Omental fat pad (tissue), 4 donors: Measurements from ENCODE around the gene ANKEF1. TPM values are rescaled to one million over a fixed set of nuclear protein-coding genes. Genes with fewer than 3 reads are reported as not detected.

Experiments
- ATAC-seq: fragments of 150-250 bp; one replicate; pipeline ENCODE4 v1.9.1; 2016; ENCODE audit warnings: mild to moderate bottlenecking, moderate library complexity; ENCODE audit not compliant: low FRiP score
- DNase-seq: peaks from one replicate; pipeline ENCODE4 v3.0.0-alpha.2; 2019; ENCODE audit warnings: low spot score
- small RNA-seq: library from RNA; depleted of rRNA; stranded (forward); fragments of <200 nt; gene quantifications from one replicate; pipeline ENCODE3, GENCODE V24; 2016
- total RNA-seq, 4 donors: library from RNA; depleted of rRNA; stranded (reverse); fragments of >200 nt; gene quantifications; one replicate each; pipeline ENCODE4 v1.1.0, GENCODE V29; 2016
- TF ChIP-seq, protein P1 (sequence below), 3 donors: fragments of 450-650 bp; IDR thresholded peaks; one replicate each; pipeline ENCODE4 v1.5.1; 2016 to 2017; ENCODE audit warnings: antibody characterized with exemption in 3 of 3, mild to moderate bottlenecking in 3 of 3, moderate library complexity in 2 of 3

ANKEF1 gene
- total RNA-seq, 4 donors from 2014 or later = 2.4 to 6.5 (median 4.4) TPM

DNA sequence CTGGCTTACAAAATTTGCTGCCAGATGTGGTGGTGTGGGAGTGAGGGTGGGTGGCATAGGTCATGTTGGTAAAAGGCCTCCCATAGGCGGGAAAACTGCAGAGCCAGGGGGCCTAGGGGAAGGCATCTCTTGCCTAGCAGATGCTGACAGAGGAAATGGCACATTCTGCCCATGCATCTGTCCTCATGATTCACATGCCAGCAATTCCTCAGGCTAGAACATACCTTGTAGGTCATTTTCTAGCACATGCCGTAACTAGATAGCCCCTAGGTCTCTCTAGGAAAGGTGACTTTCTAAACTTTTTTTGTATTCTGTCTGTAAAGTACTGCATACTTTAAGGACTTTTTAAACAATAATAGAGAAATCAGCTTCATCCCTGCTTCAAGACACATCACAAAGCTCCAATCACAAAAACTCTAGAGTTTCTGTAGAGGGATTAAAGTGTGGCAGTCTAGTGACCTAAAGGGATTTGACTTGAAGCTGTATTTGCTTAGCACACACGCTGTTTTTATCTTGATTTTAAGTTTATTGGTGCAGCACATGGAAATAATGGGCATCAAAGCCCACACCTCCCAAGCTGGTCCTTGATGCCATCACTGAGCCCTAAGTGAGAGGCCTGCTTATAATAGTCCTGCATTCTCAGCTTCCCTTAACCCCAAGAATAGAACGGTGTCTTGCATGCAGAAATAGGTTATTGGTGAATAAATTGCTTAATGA lies 55.2 kb downstream of the ANKEF1 start:
- DNase-seq = no peak
- ATAC-seq = no peak

DNA sequence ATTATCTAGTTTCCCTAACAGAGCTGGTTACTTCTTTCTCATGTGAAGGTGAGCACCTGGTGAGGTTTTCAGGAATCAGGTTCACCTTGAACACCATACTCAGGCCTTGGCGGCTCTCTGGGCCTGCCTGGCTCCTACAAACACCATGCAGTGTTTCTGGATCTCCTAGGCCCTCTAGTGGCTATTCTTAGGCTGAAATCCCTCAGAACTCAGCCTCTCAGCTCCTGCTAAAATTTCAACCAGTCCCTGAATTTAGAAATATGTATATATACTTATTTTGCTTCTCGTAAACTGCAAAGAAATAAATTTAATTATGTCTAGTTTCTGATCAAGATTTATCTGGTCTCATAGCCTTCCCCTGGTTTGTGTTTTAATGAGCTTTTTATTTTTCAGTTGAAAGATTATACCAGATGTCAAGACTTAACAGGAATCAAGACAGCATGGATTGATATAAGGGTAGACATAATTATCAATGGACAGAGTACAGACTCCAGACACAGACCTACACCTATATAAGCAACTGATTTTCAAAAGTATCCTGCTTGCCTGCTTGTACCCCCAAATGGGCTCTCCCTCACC lies 55.9 kb downstream of the ANKEF1 start:
- ATAC-seq (peak; percentile 84), DNase-seq (no peak)
- TF ChIP-seq, protein P1, sequence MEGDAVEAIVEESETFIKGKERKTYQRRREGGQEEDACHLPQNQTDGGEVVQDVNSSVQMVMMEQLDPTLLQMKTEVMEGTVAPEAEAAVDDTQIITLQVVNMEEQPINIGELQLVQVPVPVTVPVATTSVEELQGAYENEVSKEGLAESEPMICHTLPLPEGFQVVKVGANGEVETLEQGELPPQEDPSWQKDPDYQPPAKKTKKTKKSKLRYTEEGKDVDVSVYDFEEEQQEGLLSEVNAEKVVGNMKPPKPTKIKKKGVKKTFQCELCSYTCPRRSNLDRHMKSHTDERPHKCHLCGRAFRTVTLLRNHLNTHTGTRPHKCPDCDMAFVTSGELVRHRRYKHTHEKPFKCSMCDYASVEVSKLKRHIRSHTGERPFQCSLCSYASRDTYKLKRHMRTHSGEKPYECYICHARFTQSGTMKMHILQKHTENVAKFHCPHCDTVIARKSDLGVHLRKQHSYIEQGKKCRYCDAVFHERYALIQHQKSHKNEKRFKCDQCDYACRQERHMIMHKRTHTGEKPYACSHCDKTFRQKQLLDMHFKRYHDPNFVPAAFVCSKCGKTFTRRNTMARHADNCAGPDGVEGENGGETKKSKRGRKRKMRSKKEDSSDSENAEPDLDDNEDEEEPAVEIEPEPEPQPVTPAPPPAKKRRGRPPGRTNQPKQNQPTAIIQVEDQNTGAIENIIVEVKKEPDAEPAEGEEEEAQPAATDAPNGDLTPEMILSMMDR (IDR thresholded peaks at IDR 0.05) = peak in 1 of 3 donors; percentile 61

More for the DNA sequence above, 55.2 kb downstream of the ANKEF1 start:
- TF ChIP-seq, protein P1 (IDR thresholded peaks at IDR 0.05) = no peak

DNA sequence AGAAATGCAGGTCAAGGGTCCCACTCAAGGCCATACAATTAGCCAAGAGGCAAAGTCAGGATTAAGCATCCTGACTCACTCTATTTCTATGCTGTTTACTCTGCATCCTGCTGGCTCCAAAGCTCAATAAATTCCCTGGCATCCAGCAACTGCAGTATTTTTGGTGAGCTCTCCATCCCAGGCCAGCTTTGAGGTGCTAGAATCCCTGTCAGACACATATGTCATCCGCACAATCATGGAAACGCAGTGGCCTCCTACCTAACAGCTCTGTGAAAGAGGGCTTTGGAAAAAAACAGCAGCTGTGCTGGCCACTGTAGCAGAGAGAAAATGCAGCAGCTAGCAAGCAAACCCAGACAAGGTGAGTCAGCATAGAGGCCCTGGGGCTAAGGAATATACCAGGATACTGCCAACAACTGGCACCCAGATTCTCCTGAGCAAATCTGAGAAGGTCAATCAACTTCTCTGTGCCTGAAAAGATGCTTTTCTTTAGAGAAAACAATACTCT lies 58.4 kb downstream of the ANKEF1 start:
- peak; percentile 83 for ATAC-seq
- no peak for DNase-seq
- TF ChIP-seq, protein P1 (IDR thresholded peaks at IDR 0.05) = no peak

DNA sequence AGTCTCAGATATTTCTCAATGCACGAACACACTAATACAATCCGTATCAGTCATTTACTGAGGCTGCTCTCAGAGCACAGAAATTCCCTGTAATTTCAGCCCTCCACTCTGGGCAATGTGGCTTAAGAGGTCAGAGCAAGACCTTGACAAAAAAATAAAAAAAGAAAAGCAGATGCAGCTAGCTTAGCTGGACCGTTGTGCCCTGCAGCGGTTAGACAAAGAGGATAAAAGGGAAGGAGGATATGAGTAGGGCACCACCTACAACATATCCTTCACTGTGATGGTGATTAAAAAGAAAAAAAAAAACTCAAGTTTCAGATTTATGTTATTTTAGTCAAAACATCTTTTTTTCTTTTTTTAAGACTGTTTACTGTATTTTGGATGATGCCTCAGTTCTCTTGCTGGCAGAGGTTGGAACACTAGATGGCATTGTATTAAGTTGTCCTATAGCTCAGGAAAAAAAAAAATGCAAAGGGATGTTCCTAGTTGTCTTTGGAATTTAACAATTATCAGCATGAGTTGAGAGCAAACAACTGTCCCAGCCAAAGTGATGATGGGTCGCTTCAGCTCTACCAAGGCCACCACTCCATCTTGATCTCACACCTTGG lies 59.9 kb downstream of the ANKEF1 start:
- TF ChIP-seq, protein P1 (IDR thresholded peaks at IDR 0.05) = no peak
- ATAC-seq (no peak), DNase-seq (no peak)

DNA sequence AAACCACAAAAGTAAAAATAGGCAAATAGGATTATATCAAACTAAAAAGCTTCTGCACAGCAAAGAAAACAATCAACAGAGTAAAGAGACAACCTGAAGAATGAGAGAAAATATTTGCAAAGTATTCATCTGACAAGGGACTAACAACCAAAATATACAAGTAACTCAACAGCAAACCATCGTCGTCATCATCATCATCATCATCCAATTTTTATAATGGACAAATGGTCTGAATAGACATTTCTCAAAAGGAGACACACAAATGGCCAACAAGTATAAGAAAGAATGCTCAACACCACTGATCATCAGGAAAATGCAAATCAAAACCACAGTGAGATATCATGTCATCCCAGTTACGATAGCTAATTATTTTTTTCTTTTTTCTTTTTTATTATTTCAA lies 62.0 kb downstream of the ANKEF1 start:
- no peak for DNase-seq
- TF ChIP-seq, protein P1 (IDR thresholded peaks at IDR 0.05) = no peak
- ATAC-seq = no peak

DNA sequence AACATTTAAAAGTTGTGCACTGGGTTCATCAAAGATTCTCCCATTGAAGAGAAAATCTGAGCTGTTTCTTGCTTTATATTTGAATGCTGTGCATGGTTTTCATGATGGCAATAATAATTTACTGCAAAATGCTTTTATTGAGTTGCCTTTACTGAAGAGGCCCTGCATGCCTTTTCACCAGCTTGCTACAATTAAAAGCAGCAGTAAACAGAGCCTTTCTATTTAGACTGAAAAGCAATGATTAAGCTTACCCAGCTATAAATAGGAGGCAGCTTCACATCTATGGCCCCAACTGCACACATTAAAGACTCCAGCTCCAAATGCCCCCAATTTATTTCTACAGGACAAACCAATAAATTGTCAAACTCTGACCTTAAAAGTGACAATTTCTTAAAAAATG lies 70.3 kb downstream of the ANKEF1 start:
- ATAC-seq = no peak
- no peak for DNase-seq
- TF ChIP-seq, protein P1 (IDR thresholded peaks at IDR 0.05) = no peak

Small RNA genes within 50 kb of the gene (small RNA-seq; reads per million reads assigned to genes)
- not detected for gene RF00017

Other genes starting within 250 kb of the ANKEF1 start
- not detected for gene PAK5, start 195.9 kb upstream of the ANKEF1 start, total RNA-seq
- gene SNAP25, start 183.8 kb downstream of the ANKEF1 start, total RNA-seq = 1 to 10 TPM in 2 of 4 donors, under 1 TPM in 2; 0.47 to 4.8 (median 1.2) TPM